ENCODE data around the gene TMEM108.

GRCh38 chr3:133383741-133384140 is 345.6 kb downstream of the TMEM108 start:
- TF ChIP-seq ZNF70 (CRISPR knock-in tag; IDR thresholded peaks at IDR 0.05) (no peak), PATZ1 (CRISPR knock-in tag; IDR thresholded peaks at IDR 0.05; ENCODE audit: borderline replicate concordance) (no peak), ZFP30 (CRISPR knock-in tag; IDR thresholded peaks at IDR 0.05) (no peak), TCF4 (CRISPR knock-in tag; IDR thresholded peaks at IDR 0.05; ENCODE audit: borderline replicate concordance) (no peak), ARNTL (CRISPR knock-in tag; IDR thresholded peaks at IDR 0.05; ENCODE audit: borderline replicate concordance, low read depth) (no peak), ESRRG (CRISPR knock-in tag; IDR thresholded peaks at IDR 0.05) (no peak), RARB (CRISPR knock-in tag; IDR thresholded peaks at IDR 0.05) (no peak)
